Measurements from ENCODE around the gene CNTNAP3B. TPM values are rescaled to one million over a fixed set of nuclear protein-coding genes. Genes with fewer than 3 reads are reported as not detected.

Gene CNTNAP3B
- total RNA-seq: 6.0 and 13.7 TPM in 2 replicates

GRCh38 chr9:42129073-42129729 is at the start of gene CNTNAP3B:
CNTNAP3B (minus strand) TSS chr9:42129426; CDS start chr9:42129094, 332 bp downstream.

Other genes starting within 250 kb of the CNTNAP3B start
- not detected in 2 replicates for gene SPATA31A6, start 54.2 kb upstream of the CNTNAP3B start, total RNA-seq